Common myeloid progenitor, CD34-positive (primary cell): ENCODE data around the gene GRID1.

Source experiments
- CTCF ChIA-PET: fragments of 350-600 bp; sonication (Branson Sonifier 250); formaldehyde crosslinking; loops from one replicate; lab custom pipeline; 2021; ENCODE audit warnings: antibody characterized with exemption; lab: Charles Lee
- POLR2A ChIA-PET: fragments of 350-600 bp; sonication (Branson Sonifier 250); formaldehyde crosslinking; loops from one replicate; lab custom pipeline; 2021; ENCODE audit warnings: antibody characterized with exemption; lab: Charles Lee
- DNase-seq, 3 donors: peaks; one replicate each; pipeline versions ENCODE4 v3.0.0 to v3.0.0-alpha.2; 2013
- H3K27ac ChIP-seq, 2 experiments: 1 replicate in 1 of 2; 2 replicates in 1 of 2; pipeline ENCODE4 v1.7.0; 2013; ENCODE audit warnings: inconsistent platforms in 2 of 2, low read length in 2 of 2, mild to moderate bottlenecking in 2 of 2, low read depth in 1 of 2, moderate library complexity in 1 of 2; ENCODE audit not compliant: severe bottlenecking in 2 of 2, insufficient read depth in 1 of 2, poor library complexity in 1 of 2
- H3K27me3 ChIP-seq, 5 experiments: replicated peaks in 2 of 5; 1 replicate in 3 of 5; 2 replicates in 2 of 5; pipeline versions ENCODE4 v1.6.1 to v1.7.0; 2013; ENCODE audit warnings: low read length in 4 of 5, mild to moderate bottlenecking in 2 of 5, moderate library complexity in 2 of 5, inconsistent platforms in 1 of 5; ENCODE audit not compliant: insufficient read depth in 5 of 5, control insufficient read depth in 4 of 5
- H3K36me3 ChIP-seq, 4 experiments: 1 replicate in 2 of 4; 2 replicates in 2 of 4; pipeline versions ENCODE4 v1.6.1 to v1.7.0; 2013; ENCODE audit warnings: low read length in 3 of 4, control low read depth in 1 of 4, mild to moderate bottlenecking in 1 of 4; ENCODE audit not compliant: control insufficient read depth in 4 of 4, insufficient read depth in 4 of 4
- H3K4me1 ChIP-seq, 4 experiments: 1 replicate in 3 of 4; 2 replicates in 1 of 4; pipeline versions ENCODE4 v1.6.1 to v1.7.1; 2013; ENCODE audit warnings: low read length in 3 of 4, mild to moderate bottlenecking in 3 of 4, control low read depth in 1 of 4, inconsistent platforms in 1 of 4, moderate library complexity in 1 of 4; ENCODE audit not compliant: control insufficient read depth in 4 of 4, insufficient read depth in 4 of 4; ENCODE audit errors: control extremely low read depth in 1 of 4
- H3K4me3 ChIP-seq, 7 experiments: 1 replicate in 4 of 7; 2 replicates in 3 of 7; pipeline versions ENCODE4 v1.5.1 to v1.7.0; 2013; ENCODE audit warnings: mild to moderate bottlenecking in 7 of 7, low read length in 6 of 7, moderate library complexity in 6 of 7, inconsistent platforms in 2 of 7, low read depth in 2 of 7, control low read depth in 1 of 7; ENCODE audit not compliant: insufficient read depth in 4 of 7, control insufficient read depth in 1 of 7; ENCODE audit errors: extremely low read depth in 1 of 7
- H3K9me3 ChIP-seq, 5 experiments: 1 replicate in 4 of 5; 2 replicates in 1 of 5; pipeline versions ENCODE4 v1.6.1 to v1.7.1; 2013; ENCODE audit warnings: low read length in 4 of 5, mild to moderate bottlenecking in 2 of 5, inconsistent platforms in 1 of 5, low read depth in 1 of 5, moderate library complexity in 1 of 5; ENCODE audit not compliant: control insufficient read depth in 4 of 5, insufficient read depth in 2 of 5; ENCODE audit errors: control extremely low read depth in 1 of 5
- WGBS: methylation state at CpG from one replicate; pipeline ENCODE4 v1.1.5; 2013; ENCODE audit not compliant: insufficient coverage; 5-methylcytosine and 5-hydroxymethylcytosine counted together

GRID1 gene

GRCh38 chr10:86284355-86285105 is 82.1 kb downstream of the GRID1 start:
- 75% methylated on average over 9 of the region's 11 CpGs for WGBS
- CTCF ChIA-PET: no interaction called here
- no peak overlapping the region for H3K27ac ChIP-seq
- H3K4me3 ChIP-seq: no peak overlapping the region
- peaks cover 0 to 9% (median 3%) of the 10 kb centered on the region in 5 experiments for H3K9me3 ChIP-seq
- no peaks in the 10 kb centered on the region for H3K4me1 ChIP-seq
- POLR2A ChIA-PET: no interaction called here
- no peaks in the 10 kb centered on the region for H3K36me3 ChIP-seq
- no peak for DNase-seq
- H3K27me3 ChIP-seq: peaks cover 0 to 1% (median 0%) of the 10 kb centered on the region in 5 experiments

GRCh38 chr10:86283466-86284287 is 82.9 kb downstream of the GRID1 start:
- H3K9me3 ChIP-seq: peaks cover 0 to 9% (median 3%) of the 10 kb centered on the region in 5 experiments
- peaks cover 0 to 1% (median 0%) of the 10 kb centered on the region in 5 experiments for H3K27me3 ChIP-seq
- no peaks in the 10 kb centered on the region for H3K36me3 ChIP-seq
- 100% methylated on average over 1 of the region's 1 CpG for WGBS
- ChIA-PET CTCF (no interaction called here), POLR2A (no interaction called here)
- no peak overlapping the region for H3K4me3 ChIP-seq
- H3K27ac ChIP-seq: no peak overlapping the region
- no peak for DNase-seq
- no peaks in the 10 kb centered on the region for H3K4me1 ChIP-seq

DNA sequence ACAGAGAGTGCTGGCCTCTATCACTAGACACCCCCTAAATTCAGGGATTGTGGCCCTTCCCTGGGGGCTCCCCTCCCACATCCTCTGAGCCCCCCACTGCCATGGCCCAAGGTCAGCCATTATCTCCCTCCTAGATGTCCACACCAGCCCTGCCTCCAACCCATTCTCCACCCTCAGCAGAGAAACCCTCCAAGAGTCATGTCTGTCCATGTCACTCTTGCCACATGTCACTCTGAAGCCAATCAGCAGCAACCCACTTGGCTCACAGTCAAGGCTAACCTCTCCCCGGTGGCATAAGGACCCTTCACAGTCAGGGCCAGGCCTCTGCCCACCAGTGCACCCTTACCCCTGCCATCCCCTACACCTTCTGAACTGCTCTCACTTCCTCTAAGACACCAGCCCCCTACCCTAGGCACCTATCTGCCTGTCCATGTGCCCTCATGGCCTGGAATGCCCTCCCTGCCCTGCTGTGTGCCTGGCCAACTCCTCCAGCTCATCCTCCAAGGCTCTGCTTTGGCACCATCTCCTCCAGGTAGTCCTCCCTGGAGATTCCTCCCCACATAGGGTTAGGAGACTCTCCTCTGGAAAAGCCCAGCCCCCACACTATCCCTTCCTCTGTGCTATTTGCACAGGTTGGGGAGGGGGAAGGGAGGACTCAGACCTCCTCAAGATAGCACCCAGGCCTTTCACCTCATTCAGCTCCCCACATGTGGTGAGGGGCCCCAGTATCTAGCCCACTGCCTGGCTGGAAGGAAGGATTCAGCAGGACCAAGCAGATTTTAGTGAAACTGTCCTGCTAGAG is 83.7 kb downstream of the GRID1 start:
- Histone ChIP-seq H3K4me3 (no peak overlapping the region), H3K27me3 (peaks cover 0 to 1% (median 0%) of the 10 kb centered on the region in 5 experiments), H3K9me3 (peaks cover 0 to 11% (median 3%) of the 10 kb centered on the region in 5 experiments), H3K4me1 (no peaks in the 10 kb centered on the region), H3K27ac (no peak overlapping the region), H3K36me3 (no peaks in the 10 kb centered on the region)
- 100% methylated on average over 1 of the region's 1 CpG for WGBS
- POLR2A ChIA-PET: no interaction called here
- CTCF ChIA-PET: no interaction called here
- DNase-seq: no peak

DNA sequence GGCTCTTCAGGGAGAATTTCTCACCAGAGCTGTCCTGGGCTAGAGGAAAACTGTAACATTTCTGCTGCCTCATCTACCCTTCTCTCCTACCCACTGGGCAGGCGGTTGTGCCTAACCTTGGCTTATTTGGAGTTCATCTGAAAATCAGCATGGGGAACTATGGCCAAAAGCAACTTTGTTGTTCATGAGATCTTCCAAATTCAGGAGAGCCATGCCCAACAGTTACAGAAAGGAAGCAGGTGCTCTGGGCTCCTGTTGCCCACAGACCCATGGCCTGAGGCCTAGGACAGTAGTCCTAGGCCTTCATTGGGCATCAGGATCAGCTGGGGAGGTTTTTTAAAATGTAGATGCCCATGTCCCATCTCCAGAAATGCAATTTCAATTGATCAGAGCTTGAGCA is 85.2 kb downstream of the GRID1 start:
- H3K4me3 ChIP-seq: no peak overlapping the region
- peaks cover 0 to 1% (median 0%) of the 10 kb centered on the region in 5 experiments for H3K27me3 ChIP-seq
- no CpG with 5 or more reads among the region's 1 CpG for WGBS
- no peaks in the 10 kb centered on the region for H3K4me1 ChIP-seq
- CTCF ChIA-PET: no interaction called here
- POLR2A ChIA-PET: no interaction called here
- DNase-seq: no peak
- peaks cover 0 to 15% (median 6%) of the 10 kb centered on the region in 5 experiments for H3K9me3 ChIP-seq
- H3K27ac ChIP-seq: no peak overlapping the region
- H3K36me3 ChIP-seq: no peaks in the 10 kb centered on the region

- Histone ChIP-seq H3K27me3 (peaks cover 0 to 8% (median 4%) of the 10 kb centered on the region in 5 experiments), H3K27ac (no peak overlapping the region), H3K36me3 (no peaks in the 10 kb centered on the region), H3K9me3 (peaks cover 0 to 2% (median 0%) of the 10 kb centered on the region in 5 experiments), H3K4me3 (no peak overlapping the region), H3K4me1 (no peaks in the 10 kb centered on the region)
- CTCF ChIA-PET: no interaction called here
- WGBS: 100% methylated on average over 2 of the region's 2 CpGs
- POLR2A ChIA-PET: no interaction called here
- DNase-seq: no peak
These were observed 97.3 kb downstream of the GRID1 start for GRCh38 chr10:86269332-86269731.

GRCh38 chr10:86267286-86268195 is 99.1 kb downstream of the GRID1 start:
- Histone ChIP-seq H3K27ac (no peak overlapping the region), H3K4me1 (peaks cover 0 to 5% (median 1%) of the 10 kb centered on the region in 4 experiments), H3K4me3 (no peak overlapping the region), H3K36me3 (no peaks in the 10 kb centered on the region), H3K27me3 (peaks cover 0 to 26% (median 15%) of the 10 kb centered on the region in 5 experiments), H3K9me3 (peaks cover 0 to 2% (median 0%) of the 10 kb centered on the region in 5 experiments)
- WGBS: 95% methylated on average over 10 of the region's 12 CpGs
- POLR2A ChIA-PET: no interaction called here
- CTCF ChIA-PET: interaction anchor here (1.0 to 1.4 kb wide), 2 partner anchors 14 to 51 kb away, joined by 3 to 4 read pairs; no protein-coding TSS in a partner anchor
- DNase-seq: no peak
